VCaP (cell line): Measurements from ENCODE around the gene KCNMA1.

Experiments
- H3K27ac ChIP-seq: fragments of 450-650 bp; 2 replicates; pipeline ENCODE4 v1.5.1; 2017
- CTCF ChIP-seq: fragments of 450-650 bp; conservative IDR thresholded peaks from 2 replicates; pipeline ENCODE4 v1.5.1; 2017; ENCODE audit warnings: mild to moderate bottlenecking, moderate library complexity

KCNMA1 gene

GRCh38 chr10:77609781-77610272 lies 27.8 kb downstream of the KCNMA1 start:
- TF ChIP-seq CTCF: no peak
- no peak overlapping the region for H3K27ac ChIP-seq

- no peak for TF ChIP-seq CTCF
These were observed 29.3 kb downstream of the KCNMA1 start for GRCh38 chr10:77608281-77608680.

GRCh38 chr10:77606751-77607150 lies 30.9 kb downstream of the KCNMA1 start:
- H3K27ac ChIP-seq: no peak overlapping the region

More at GRCh38 chr10:77608281-77608680, 29.3 kb downstream of the KCNMA1 start:
- H3K27ac ChIP-seq: no peak overlapping the region

GRCh38 chr10:77605466-77605865 lies 32.1 kb downstream of the KCNMA1 start:
- TF ChIP-seq CTCF: no peak

More at GRCh38 chr10:77606751-77607150, 30.9 kb downstream of the KCNMA1 start:
- no peak for TF ChIP-seq CTCF

GRCh38 chr10:77604941-77605351 lies 32.7 kb downstream of the KCNMA1 start:
- TF ChIP-seq CTCF: no peak
- H3K27ac ChIP-seq: no peak overlapping the region

More at GRCh38 chr10:77605466-77605865, 32.1 kb downstream of the KCNMA1 start:
- no peak overlapping the region for H3K27ac ChIP-seq

GRCh38 chr10:77604063-77604462 lies 33.5 kb downstream of the KCNMA1 start:
- no peak for TF ChIP-seq CTCF
- no peak overlapping the region for H3K27ac ChIP-seq

GRCh38 chr10:77603534-77603927 lies 34.1 kb downstream of the KCNMA1 start:
- no peak overlapping the region for H3K27ac ChIP-seq
- TF ChIP-seq CTCF: no peak
